GM18909 (cell line): ENCODE results near the gene HRNR.
"Not testable (repeated sequence)": the region's sequence is repeated elsewhere in the genome, so short reads cannot be mapped to it uniquely, and the experiment has no call there.

Experiments
- ATAC-seq: cut with Tn5 transposase; IDR thresholded peaks from one replicate; pipeline ENCODE4 v1.9.1; 2021; ENCODE audit warnings: mild to moderate bottlenecking; ENCODE audit not compliant: unreplicated experiment, poor library complexity

The HRNR gene

DNA sequence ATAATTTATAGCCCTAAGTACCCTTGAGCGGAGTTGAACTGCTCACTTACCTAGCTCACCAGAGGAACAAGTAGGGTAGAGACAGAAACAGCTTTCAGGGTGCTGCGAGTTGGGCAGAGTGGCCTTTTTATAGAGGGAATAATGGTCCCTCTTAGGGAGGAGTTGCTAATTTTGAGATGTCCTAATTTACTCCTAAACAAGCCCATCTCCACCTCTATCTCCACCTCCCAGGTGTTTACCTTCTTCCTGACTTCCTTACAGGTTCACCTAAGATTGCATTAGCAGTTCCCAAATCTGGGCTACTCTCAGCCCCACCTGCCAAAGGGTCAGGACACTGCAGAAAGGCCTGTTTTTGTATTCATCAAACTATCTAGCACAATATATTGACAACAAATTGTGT is at the start of gene HRNR:
Gene HRNR, minus strand, starts transcription at position 101 of the 400 bp plus-strand sequence. CDS start 940 bp downstream, outside the sequence.
- ATAC-seq: no peak

- not testable (repeated sequence) for ATAC-seq
Observed at GRCh38 chr1:152256394-152256793, 32.4 kb upstream of the HRNR start.

DNA sequence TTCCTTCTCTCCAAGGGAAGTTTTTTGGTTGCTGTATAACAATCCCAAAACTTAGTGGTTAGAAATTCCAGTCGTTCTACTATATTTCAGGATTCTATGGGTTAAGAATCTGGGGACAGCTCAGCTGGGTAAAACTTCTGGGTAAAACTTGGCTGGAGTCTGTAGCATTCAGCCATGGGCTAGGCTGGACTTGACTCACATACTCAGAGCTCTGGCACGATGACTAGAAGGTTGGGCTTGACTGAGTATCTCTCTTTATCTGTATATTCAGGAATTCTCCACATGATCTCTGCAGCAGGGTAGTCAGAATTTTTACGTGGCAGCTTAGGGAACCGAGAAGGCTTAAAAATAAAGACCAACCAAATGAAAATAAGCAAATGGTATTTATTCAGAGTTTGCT is 28.2 kb upstream of the HRNR start:
- no peak for ATAC-seq

DNA sequence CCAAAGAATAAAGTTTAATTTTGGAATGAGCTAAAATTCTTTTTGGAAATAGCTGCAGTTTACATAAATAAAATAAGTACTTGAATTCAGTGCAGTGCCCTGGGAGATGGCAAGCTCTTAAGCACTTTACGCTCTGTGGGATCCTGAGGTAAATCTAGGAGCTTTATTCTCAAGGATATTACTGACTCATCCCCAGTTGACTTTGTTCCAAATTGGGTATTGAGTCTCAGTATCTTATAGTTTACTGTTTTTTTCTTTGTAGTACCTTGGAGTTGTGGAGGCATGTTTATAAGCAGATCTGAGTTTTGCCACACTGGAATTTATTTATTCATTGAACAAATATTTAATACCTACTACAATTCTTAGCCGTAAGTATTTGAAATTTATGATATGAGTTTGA is 27.4 kb upstream of the HRNR start:
- no peak for ATAC-seq

DNA sequence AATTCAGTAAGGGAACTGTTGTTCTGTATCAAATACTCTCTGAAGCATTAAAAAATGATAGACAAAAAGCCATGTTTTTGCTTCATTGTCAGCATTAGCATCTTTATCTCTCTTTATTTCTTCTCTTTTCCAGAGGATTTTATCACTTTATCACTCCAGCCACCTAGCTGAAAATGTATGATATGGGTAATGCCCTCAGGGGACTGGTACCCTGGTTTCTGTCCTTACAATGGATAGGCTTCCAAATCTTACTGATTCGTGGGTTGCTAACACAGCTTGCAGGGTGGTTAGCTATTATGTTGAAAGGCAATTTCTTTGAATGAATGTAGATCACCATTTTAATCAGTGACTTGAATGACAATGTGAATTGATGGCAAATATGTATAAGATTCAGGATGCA is 23.3 kb upstream of the HRNR start:
- no peak for ATAC-seq

DNA sequence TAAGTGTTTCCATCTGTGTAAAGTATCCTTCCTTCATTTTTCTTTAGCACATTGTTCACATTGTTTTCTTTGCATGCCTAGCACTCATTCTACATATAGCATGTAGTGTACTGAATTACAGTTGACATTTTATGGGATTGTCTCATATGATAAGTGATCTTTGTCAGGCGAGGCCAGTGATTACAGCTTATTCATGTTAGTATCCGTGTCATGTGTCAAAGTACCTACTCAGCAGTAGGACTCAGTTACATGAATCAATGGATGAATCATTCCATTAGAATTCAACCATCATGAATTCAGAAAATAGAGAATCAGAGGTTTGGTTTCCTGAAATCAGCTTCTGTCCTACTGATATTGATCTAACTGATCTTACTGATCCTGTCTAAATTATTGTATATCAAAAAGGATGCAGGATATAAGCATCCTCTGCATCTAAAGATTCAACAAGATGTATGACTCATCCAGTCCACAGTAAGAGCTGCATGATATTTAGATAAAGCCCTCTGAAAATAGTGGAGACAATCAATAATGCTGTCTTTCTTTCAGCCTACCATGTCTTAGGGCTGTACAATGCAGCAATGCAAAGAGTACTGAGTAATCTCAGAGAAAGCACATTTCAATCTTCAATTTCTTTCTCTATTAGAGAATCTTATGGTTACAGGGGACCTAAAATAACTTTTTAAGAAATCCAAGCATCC is 20.7 kb upstream of the HRNR start:
- ATAC-seq: no peak

- ATAC-seq: no peak
Observed at GRCh38 chr1:152237093-152237492, 13.1 kb upstream of the HRNR start.

- no peak for ATAC-seq
Observed at GRCh38 chr1:152228831-152229230, 4.8 kb upstream of the HRNR start.

- no peak for ATAC-seq
Observed at GRCh38 chr1:152227310-152227928, 3.4 kb upstream of the HRNR start.

GRCh38 chr1:152225678-152226077 is 1.7 kb upstream of the HRNR start:
- ATAC-seq: no peak

DNA sequence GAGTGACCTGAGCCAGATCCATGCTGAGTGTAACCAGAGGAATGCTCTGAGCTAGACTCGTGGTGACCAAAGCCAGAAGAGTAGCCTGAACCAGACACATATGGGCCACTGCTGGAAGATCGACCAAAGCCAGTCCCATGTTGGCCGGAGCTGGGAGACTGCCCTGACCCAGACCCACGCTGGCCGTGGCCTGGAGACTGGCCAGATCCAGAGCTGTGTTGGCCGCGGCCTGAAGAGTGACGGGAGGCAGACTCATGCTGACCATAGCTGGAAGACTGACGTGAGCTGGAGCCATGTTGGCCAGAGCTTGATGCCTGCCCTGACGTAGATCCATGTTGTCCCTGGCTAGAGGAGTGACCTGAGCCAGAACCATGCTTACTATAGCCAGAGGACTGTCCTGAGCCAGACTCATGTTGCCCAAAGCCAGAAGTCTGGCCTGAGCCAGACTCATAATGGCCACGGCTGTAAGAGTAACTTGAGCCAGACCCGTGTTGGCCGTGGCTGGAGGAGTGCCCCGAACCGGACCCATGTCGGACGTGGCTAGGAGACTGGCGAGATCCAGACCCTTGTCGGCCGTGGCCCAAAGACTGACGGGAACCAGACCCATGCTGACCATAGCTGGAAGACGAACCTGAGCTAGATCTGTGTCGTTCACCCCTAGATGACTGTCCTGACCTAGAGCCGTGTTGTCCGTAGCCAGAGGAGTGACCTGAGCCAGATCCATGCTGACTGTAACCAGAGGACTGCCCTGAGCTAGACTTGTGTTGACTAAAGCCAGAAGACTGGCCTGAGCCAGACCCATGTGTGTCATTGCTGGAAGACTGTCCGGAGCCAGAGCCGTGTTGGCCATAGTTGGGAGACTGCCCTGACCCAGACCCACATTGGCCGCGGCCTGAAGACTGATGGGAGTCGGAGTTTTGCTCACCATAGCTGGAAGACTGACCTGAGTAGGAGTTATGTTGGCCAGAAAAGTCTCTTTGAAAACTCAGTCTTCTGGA is 3.5 kb downstream of the HRNR start:
- no peak for ATAC-seq

DNA sequence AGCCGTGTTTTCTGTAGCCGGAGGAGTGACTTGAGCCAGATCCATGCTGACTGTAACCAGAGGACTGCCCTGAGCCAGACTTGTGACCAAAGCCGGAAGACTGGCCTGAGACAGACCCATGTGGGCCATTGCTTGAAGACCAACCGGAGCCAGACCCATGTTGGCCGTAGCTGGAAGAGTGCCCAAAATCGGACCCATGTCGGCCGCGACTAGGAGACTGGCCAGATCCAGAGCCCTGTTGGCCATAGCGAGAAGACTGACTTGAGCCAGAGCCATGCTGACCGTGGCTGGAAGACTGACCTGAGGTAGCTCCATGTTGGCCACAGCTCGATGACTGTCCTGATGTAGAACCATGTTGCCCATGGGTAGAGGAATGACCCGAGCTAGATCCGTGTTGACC is 4.6 kb downstream of the HRNR start:
- ATAC-seq: not testable (repeated sequence)

DNA sequence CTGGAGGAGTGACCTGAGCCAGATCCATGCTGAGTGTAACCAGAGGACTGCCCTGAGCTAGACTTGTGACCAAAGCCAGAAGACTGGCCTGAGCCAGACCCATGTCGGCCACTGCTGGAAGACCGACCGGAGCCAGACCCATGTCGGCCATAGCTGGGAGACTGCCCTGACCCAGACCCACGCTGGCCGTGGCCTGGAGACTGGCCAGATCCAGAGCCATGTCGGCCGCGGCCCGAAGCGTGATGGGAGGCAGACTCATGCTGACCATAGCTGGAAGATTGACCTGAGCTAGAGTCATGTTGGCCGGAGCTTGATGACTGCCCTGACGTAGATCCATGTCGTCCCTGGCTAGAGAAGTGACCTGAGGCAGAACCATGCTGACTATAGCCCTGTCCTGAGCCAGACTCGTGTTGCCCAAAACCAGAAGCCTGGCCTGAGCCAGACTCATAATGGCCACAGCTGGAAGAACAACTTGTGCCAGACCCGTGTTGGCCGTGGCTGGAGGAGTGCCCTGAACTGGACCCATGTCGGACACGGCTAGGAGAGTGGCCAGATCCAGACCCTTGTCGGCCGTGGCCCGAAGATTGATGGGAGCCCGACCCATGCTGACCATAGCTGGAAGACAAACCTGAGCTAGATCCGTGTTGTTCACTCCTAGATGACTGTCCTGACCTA is 5.1 kb downstream of the HRNR start:
- no peak for ATAC-seq

DNA sequence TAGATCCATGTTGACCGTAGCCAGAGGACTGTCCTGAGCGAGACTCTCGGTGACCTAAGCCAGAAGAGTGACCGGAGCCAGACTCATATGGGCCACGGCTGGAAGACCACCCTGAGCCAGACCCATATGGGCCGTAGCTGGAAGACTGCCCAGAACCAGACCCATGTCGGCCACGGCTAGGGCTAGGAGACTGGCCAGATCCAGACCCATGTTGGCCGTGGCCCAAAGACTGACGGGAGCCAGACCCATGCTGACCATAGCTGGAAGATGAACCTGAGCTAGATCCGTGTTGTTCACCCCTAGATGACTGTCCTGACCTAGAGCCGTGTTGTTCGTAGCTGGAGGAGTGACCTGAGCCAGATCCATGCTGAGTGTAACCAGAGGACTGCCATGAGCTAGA is 8.4 kb downstream of the HRNR start:
- ATAC-seq: not testable (repeated sequence)

GRCh38 chr1:152214911-152215310 is 9.1 kb downstream of the HRNR start:
- not testable (repeated sequence) for ATAC-seq

GRCh38 chr1:152198982-152199381 is 25.0 kb downstream of the HRNR start:
- ATAC-seq: no peak

GRCh38 chr1:152197361-152197941 is 26.5 kb downstream of the HRNR start:
- no peak for ATAC-seq

GRCh38 chr1:152191711-152192110 is 32.3 kb downstream of the HRNR start:
- ATAC-seq: no peak

DNA sequence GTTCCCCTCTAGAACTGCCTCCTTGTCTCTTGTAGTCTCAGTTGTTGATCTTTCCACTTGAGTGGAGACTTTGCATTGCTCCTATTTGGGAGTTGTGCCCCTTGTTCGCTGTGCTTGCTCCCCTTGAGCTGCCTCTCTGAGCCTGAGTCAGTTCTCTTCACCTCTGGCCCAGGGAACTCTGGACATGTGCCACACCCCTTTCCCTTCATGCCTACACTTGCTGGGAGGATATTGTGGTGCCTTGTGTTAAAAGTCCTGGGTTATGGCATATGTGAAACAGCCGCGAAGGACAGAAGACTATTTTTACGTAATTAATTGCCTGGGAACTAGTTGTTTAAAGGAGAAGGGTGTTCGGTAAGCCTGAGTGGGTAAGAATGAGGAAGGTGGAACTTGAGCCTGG is 32.7 kb downstream of the HRNR start:
- ATAC-seq: no peak

DNA sequence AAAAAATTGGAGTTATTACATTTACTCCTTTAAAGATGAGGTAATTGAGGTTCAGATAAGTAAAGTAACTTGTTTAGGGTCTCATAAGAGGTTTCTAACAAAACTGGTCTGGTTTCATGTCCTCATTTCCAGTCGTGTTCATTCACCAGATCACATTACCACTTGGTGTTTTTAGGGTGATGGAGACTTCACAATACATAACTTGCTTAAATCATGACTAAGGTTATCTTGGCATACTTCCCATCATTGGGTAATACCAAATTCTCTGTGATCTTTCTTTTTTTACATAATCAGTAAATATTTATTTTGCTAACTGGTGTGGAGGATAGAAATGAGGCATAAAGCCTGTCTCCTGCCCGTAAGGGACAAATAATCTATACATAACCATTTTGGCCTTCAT is 33.4 kb downstream of the HRNR start:
- ATAC-seq: no peak
